Upper lobe of right lung (tissue), 1 donor: ENCODE data around the gene CCDC69. TPM values are rescaled to one million over a fixed set of nuclear protein-coding genes. Genes with fewer than 3 reads are reported as not detected.

Experiments used
- ATAC-seq: fragments of 200-7000 bp; cut with Tn5 transposase; one replicate; pipeline ENCODE4 v1.9.1; 2020; ENCODE audit warnings: mild to moderate bottlenecking, moderate library complexity
- DNase-seq: peaks from one replicate; pipeline ENCODE4 v3.0.0-alpha.2; 2020
- H3K27ac ChIP-seq: fragments of 200-600 bp; one replicate; pipeline ENCODE4 v1.8.0; 2022
- H3K27me3 ChIP-seq: fragments of 200-600 bp; one replicate; pipeline ENCODE4 v1.8.0; 2022; ENCODE audit warnings: mild to moderate bottlenecking
- H3K36me3 ChIP-seq: fragments of 200-600 bp; one replicate; pipeline ENCODE4 v1.8.0; 2022
- H3K4me1 ChIP-seq: fragments of 200-600 bp; one replicate; pipeline ENCODE4 v1.8.0; 2022
- H3K4me3 ChIP-seq: fragments of 200-600 bp; one replicate; pipeline ENCODE4 v1.8.0; 2022; ENCODE audit warnings: mild to moderate bottlenecking
- H3K9me3 ChIP-seq: fragments of 200-600 bp; one replicate; pipeline ENCODE4 v1.8.0; 2022
- CTCF ChIP-seq: fragments of 200-600 bp; IDR thresholded peaks from one replicate; pipeline ENCODE4 v1.8.0; 2022; ENCODE audit warnings: antibody characterized with exemption
- intact Hi-C: fragments of 100-400 bp; cut with DNase I; formaldehyde crosslinking; loops from one replicate; pipeline ENCODE4 v1.11.0; 2022
- total RNA-seq: library from RNA; stranded (reverse); fragmentation: NEBNext Ultra II Directional; extraction: Animal tissue kit (Norgen Biotek cat#: 25700); gene quantifications from one replicate; pipeline ENCODE4 v1.2.1, GENCODE V29; 2021
- donor health status: DM: no; HTN: yes; CAD: no; lungs with severe emphysema.

The CCDC69 gene
- total RNA-seq, 1 donor from 2014 or later: 81.9 TPM

GRCh38 chr5:151157426-151158286 is 66.2 kb downstream of the CCDC69 start, which contains the start of gene ANXA6:
Gene ANXA6, minus strand, starts transcription at chr5:151157779. Its CDS starts 9,878 bp downstream, at chr5:151147901.
- H3K27ac ChIP-seq: peak within 1 kb of the TSS; percentile 82
- ATAC-seq (peak; percentile 99), DNase-seq (peak; percentile 92)
- H3K4me1 ChIP-seq: peaks cover 44% of the 10 kb centered on the region
- no peak for TF ChIP-seq CTCF
- H3K4me3 ChIP-seq: peak within 1 kb of the TSS; percentile 71
- no peaks in the 10 kb centered on the region for H3K9me3 ChIP-seq
- no peaks in the 10 kb centered on the region for H3K36me3 ChIP-seq
- H3K27me3 ChIP-seq: no peaks in the 10 kb centered on the region
- intact Hi-C loops: no loop called here

GRCh38 chr5:151156507-151157420 is 67.1 kb downstream of the CCDC69 start:
- H3K4me1 ChIP-seq: peaks cover 50% of the 10 kb centered on the region
- no peaks in the 10 kb centered on the region for H3K9me3 ChIP-seq
- intact Hi-C loops: no loop called here
- no peak for DNase-seq
- peak overlapping the region; percentile 82 for H3K27ac ChIP-seq
- no peaks in the 10 kb centered on the region for H3K36me3 ChIP-seq
- H3K27me3 ChIP-seq: no peaks in the 10 kb centered on the region
- peak overlapping the region; percentile 71 for H3K4me3 ChIP-seq
- peak; percentile 7 for ATAC-seq
- no peak for TF ChIP-seq CTCF

- intact Hi-C loops: no loop called here
These were observed 68.0 kb downstream of the CCDC69 start for GRCh38 chr5:151155775-151156506.

GRCh38 chr5:151154931-151155774 is 68.7 kb downstream of the CCDC69 start:
- no peak for TF ChIP-seq CTCF
- Histone ChIP-seq H3K27me3 (no peaks in the 10 kb centered on the region), H3K4me1 (peaks cover 66% of the 10 kb centered on the region), H3K4me3 (peak overlapping the region; percentile 71), H3K36me3 (no peaks in the 10 kb centered on the region), H3K9me3 (no peaks in the 10 kb centered on the region), H3K27ac (peak overlapping the region; percentile 82)
- ATAC-seq (no peak), DNase-seq (no peak)
- intact Hi-C loops: no loop called here

More at GRCh38 chr5:151155775-151156506, 68.0 kb downstream of the CCDC69 start:
- H3K9me3 ChIP-seq: no peaks in the 10 kb centered on the region
- H3K27me3 ChIP-seq: no peaks in the 10 kb centered on the region
- DNase-seq (no peak), ATAC-seq (no peak)
- no peaks in the 10 kb centered on the region for H3K36me3 ChIP-seq
- peak overlapping the region; percentile 82 for H3K27ac ChIP-seq
- peak overlapping the region; percentile 71 for H3K4me3 ChIP-seq
- H3K4me1 ChIP-seq: peaks cover 59% of the 10 kb centered on the region
- no peak for TF ChIP-seq CTCF
